GM21786 (cell line): Measurements from ENCODE around the gene DNAJC10.

Source experiments
- ATAC-seq: cut with Tn5 transposase; IDR thresholded peaks from one replicate; pipeline ENCODE4 v1.9.1; 2021; ENCODE audit not compliant: unreplicated experiment

DNAJC10 gene

DNA sequence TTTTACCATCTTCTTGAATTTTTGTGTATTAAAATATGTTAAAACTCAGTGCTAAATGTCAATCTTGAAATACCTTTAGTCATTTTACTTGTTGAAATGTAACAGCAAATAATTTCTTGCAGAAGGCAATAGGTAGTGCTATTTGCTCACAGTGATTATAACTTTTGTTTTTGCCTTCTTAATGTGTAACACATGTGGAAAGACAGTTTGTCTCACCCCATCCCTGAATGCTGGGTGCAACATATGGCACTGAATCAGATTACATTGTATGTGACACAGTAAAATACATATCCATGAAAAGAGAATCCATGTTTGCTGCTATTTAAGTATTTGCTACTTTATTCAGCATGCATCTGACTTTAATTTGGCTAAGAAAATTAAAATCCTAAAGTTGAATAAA, 115.0 kb downstream of the DNAJC10 start:
- ATAC-seq, result no peak

GRCh38 chr2:182831921-182832320, 115.9 kb downstream of the DNAJC10 start:
- ATAC-seq, result no peak

DNA sequence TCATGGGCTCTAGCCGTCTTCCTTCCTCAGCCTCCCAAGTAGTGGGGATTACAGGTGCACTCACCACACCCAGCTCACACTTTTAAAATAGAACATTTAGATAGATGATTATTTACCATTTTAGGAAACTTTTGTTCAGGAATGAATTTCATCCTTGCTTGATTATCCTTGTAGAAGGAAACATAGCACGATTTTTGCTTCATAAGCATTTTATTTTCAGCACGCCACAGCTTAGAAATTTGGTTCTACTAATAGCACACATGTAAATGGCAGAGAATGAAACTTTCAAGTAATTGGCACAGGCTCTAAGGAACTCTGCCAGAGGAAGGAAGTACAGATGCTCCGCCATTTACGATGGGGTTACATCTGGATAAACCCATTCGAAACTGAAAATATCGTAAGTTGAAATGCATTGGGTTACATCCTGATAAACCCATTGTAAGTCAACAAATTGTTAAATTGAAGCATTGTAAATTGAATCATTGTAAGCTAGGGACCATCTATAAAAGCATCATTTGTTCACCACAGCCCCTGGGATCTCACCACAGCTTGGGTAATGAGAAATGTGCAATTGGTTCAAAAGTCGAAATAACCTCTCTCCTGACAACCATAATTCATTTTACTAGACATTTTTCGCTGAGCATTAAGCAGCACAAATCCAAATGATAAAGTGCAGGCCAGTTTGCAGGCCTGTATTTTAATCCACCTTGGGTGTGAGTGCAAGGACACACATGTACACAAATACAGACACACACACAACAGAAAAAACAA, 117.2 kb downstream of the DNAJC10 start:
- no peak for ATAC-seq

DNA sequence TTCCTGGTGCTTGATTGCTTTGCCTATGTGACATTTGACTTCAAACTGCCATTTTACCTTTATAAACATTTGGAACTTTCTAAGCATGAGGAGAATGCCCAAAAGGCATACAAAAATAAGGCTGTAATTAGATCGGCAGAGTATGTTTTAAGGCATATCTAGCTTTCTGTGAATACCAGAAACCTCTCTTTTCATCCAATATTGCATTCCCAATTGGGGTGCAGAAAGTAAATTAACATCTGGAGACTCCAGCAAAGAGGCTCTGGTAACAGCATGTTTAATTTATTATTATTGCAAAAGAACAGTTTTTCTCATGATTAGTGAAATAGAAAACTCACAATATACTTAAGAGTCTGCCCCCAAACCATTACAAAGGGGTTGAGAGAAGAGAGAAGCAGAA, 118.2 kb downstream of the DNAJC10 start:
- no peak for ATAC-seq

- ATAC-seq, result no peak
These were observed 120.4 kb downstream of the DNAJC10 start for GRCh38 chr2:182836451-182836850.
